SU-DHL-6 (cell line): ENCODE data around the gene MLLT10.

Source experiments
- H2AFZ ChIP-seq: fragments of 200-600 bp; sonication (generic); 2 replicates; pipeline ENCODE4 v1.6.1; 2014; ENCODE audit warnings: low read depth, mild to moderate bottlenecking, moderate library complexity, mixed read lengths, antibody characterized with exemption, low read length; ENCODE audit not compliant: severe bottlenecking
- H3F3A ChIP-seq: fragments of 200-600 bp; shearing (Covaris generic); 2 replicates; pipeline ENCODE4 v1.6.0; 2016; ENCODE audit warnings: antibody characterized with exemption, mild to moderate bottlenecking; ENCODE audit not compliant: insufficient read depth
- H3K27ac ChIP-seq: fragments of 200-600 bp; sonication (generic); 2 replicates; pipeline ENCODE4 v1.5.1; 2016; ENCODE audit warnings: low read depth, mild to moderate bottlenecking, low read length, moderate library complexity, mixed read lengths
- H3K27me3 ChIP-seq: fragments of 200-600 bp; sonication (generic), shearing (Covaris generic); 2 replicates; pipeline ENCODE4 v1.6.0; 2014; ENCODE audit warnings: mild to moderate bottlenecking, low read length
- H3K36me3 ChIP-seq: fragments of 200-600 bp; sonication (generic); 2 replicates; pipeline ENCODE4 v1.6.1; 2014; ENCODE audit warnings: mild to moderate bottlenecking, low read length, mixed read lengths
- H3K4me2 ChIP-seq: fragments of 300-600, 200-600 bp; shearing (Covaris generic), sonication (generic); 2 replicates; pipeline ENCODE4 v1.6.0; 2014; ENCODE audit warnings: low read length, low read depth, mild to moderate bottlenecking; ENCODE audit not compliant: poor library complexity, severe bottlenecking
- H3K4me3 ChIP-seq: fragments of 200-600 bp; sonication (generic); 2 replicates; pipeline ENCODE4 v1.5.1; 2014; ENCODE audit warnings: antibody characterized with exemption, low read length, mild to moderate bottlenecking, mixed read lengths; ENCODE audit not compliant: insufficient read depth, poor library complexity, severe bottlenecking
- H3K79me2 ChIP-seq: fragments of 200-600 bp; sonication (generic); 2 replicates; pipeline ENCODE4 v1.6.1; 2014; ENCODE audit warnings: mild to moderate bottlenecking, low read length, moderate library complexity; ENCODE audit not compliant: insufficient read depth
- H3K9ac ChIP-seq: fragments of 200-600 bp; sonication (generic); 2 replicates; pipeline ENCODE4 v1.7.0; 2014; ENCODE audit warnings: mild to moderate bottlenecking, low read length
- H3K9me2 ChIP-seq: fragments of 200-600 bp; sonication (generic); replicated peaks from 2 replicates; pipeline ENCODE4 v1.6.1; 2014; ENCODE audit warnings: low read length; ENCODE audit not compliant: insufficient read depth
- H3K9me3 ChIP-seq: fragments of 200-600 bp; sonication (generic); 2 replicates; pipeline ENCODE4 v1.6.1; 2014; ENCODE audit warnings: low read length, mixed read lengths; ENCODE audit not compliant: insufficient read depth
- H4K20me1 ChIP-seq: fragments of 200-600 bp; sonication (generic); 2 replicates; pipeline ENCODE4 v1.6.1; 2014; ENCODE audit warnings: low read depth, mild to moderate bottlenecking, antibody characterized with exemption, low read length, moderate library complexity, mixed read lengths
- CTCF ChIP-seq: fragments of 200-600 bp; sonication (generic); IDR thresholded peaks from one replicate; pipeline ENCODE4 v1.5.1; 2017; ENCODE audit warnings: antibody characterized with exemption, mild to moderate bottlenecking, low read length, moderate library complexity; ENCODE audit not compliant: insufficient read depth, poor library complexity, severe bottlenecking
- EZH2phosphoT487 ChIP-seq: fragments of 200-600 bp; sonication (generic), shearing (Covaris generic); conservative IDR thresholded peaks from 2 replicates; pipeline ENCODE4 v1.6.1; 2018; ENCODE audit warnings: mild to moderate bottlenecking, antibody characterized with exemption, low read length, moderate library complexity, mixed read lengths

MLLT10 gene

GRCh38 chr10:21488957-21489446, 45.0 kb upstream of the MLLT10 start:
- Histone ChIP-seq H3K4me2 (no peak overlapping the region), H3F3A (no peaks in the 10 kb centered on the region), H3K27ac (no peak overlapping the region), H3K36me3 (no peaks in the 10 kb centered on the region), H3K9me2 (no peaks in the 10 kb centered on the region), H2AFZ (no peak overlapping the region), H4K20me1 (no peaks in the 10 kb centered on the region), H3K9me3 (no peaks in the 10 kb centered on the region), H3K27me3 (no peaks in the 10 kb centered on the region), H3K4me3 (no peak overlapping the region), H3K79me2 (no peaks in the 10 kb centered on the region), H3K9ac (no peak overlapping the region)
- TF ChIP-seq CTCF (no peak), EZH2phosphoT487 (no peak)

DNA sequence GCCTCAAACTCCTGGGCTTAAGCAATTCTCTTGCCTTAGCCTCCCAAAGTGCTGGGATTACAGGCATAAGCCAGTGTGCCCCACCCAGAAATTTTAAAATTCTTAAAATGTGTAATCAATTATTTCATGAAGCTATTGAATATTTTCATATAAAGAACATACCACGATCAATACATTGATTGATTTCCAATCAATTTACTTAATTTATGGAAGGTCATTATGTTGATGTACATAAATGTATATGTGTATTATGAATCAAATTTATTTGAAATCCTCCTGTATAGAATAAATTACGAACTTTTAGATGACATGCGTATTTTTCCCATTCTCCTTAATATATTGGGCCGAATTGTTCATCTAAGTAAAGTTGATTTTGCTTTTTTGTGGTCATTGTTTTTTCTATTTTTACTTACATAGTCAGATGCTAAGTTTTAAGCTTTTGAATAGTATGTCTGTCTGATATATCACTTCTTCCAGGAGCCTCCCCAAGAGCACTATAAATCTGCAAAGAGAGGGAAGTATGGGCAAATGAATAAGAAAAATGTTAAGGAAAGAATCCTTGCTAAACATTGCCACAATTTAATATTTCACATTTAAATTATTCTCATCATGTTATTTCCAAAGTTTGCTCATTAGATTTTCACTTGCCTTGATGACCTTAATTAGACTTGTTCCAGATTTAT, 43.9 kb upstream of the MLLT10 start:
- Histone ChIP-seq H4K20me1 (no peaks in the 10 kb centered on the region), H3K9ac (no peak overlapping the region), H3F3A (no peaks in the 10 kb centered on the region), H3K9me3 (no peaks in the 10 kb centered on the region), H3K4me3 (no peak overlapping the region), H2AFZ (no peak overlapping the region), H3K27ac (no peak overlapping the region), H3K79me2 (no peaks in the 10 kb centered on the region), H3K36me3 (no peaks in the 10 kb centered on the region), H3K4me2 (no peak overlapping the region), H3K27me3 (no peaks in the 10 kb centered on the region), H3K9me2 (no peaks in the 10 kb centered on the region)
- TF ChIP-seq CTCF (no peak), EZH2phosphoT487 (no peak)

- Histone ChIP-seq H3K9ac (no peak overlapping the region), H3K27me3 (no peaks in the 10 kb centered on the region), H3K4me2 (no peak overlapping the region), H4K20me1 (no peaks in the 10 kb centered on the region), H3K27ac (no peak overlapping the region), H3K9me3 (no peaks in the 10 kb centered on the region), H2AFZ (no peak overlapping the region), H3K36me3 (no peaks in the 10 kb centered on the region), H3K79me2 (no peaks in the 10 kb centered on the region), H3K9me2 (no peaks in the 10 kb centered on the region), H3K4me3 (no peak overlapping the region), H3F3A (no peaks in the 10 kb centered on the region)
- TF ChIP-seq CTCF (no peak), EZH2phosphoT487 (no peak)
Observed at GRCh38 chr10:21490711-21491105, 43.3 kb upstream of the MLLT10 start.
